GM12891 (cell line): ENCODE data around the gene FLT3.

Source experiments
- PAX5 ChIP-seq: IDR thresholded peaks from 2 replicates; pipeline ENCODE4 v1.6.1; 2011; ENCODE audit warnings: low read length, moderate library complexity, mild to moderate bottlenecking; ENCODE audit not compliant: insufficient read depth, severe bottlenecking
- POLR2A ChIP-seq: IDR thresholded peaks from 2 replicates; pipeline ENCODE4 v1.6.1; 2011; ENCODE audit warnings: low read depth, low read length, control low read depth
- POLR2AphosphoS5 ChIP-seq: IDR thresholded peaks from 2 replicates; pipeline ENCODE4 v1.6.1; 2011; ENCODE audit warnings: low read depth, low read length, control low read depth
- POU2F2 ChIP-seq: IDR thresholded peaks from 2 replicates; pipeline ENCODE4 v1.6.1; 2011; ENCODE audit warnings: low read depth, mild to moderate bottlenecking, control low read depth, low read length, moderate library complexity
- SPI1 ChIP-seq: IDR thresholded peaks from 2 replicates; pipeline ENCODE4 v1.6.1; 2011; ENCODE audit warnings: low read depth, low read length, control low read depth
- TAF1 ChIP-seq: IDR thresholded peaks from 2 replicates; pipeline ENCODE4 v1.6.1; 2011; ENCODE audit warnings: low read depth, low read length, control low read depth

DNA sequence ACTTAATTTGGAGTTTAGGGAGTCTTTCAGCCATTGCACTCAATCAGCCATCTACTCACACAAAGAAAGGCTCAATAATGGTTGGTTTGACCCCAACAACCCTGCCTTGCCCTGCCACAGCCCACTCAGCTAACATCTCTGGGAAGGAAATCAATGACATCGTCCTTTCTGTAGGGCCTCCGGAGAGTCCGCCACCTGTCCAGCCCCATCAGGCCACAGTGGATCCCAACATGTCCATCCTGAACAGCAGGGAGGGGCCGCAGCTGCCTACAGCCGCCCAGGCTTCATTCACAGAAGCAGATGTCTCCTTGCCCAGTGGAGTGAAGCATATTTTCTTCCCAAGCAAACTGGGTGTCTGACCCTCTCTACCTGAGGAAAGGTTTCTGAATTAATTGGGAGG lies 127.1 kb downstream of the FLT3 start:
- TF ChIP-seq POLR2A (no peak), POLR2AphosphoS5 (no peak), SPI1 (no peak), TAF1 (no peak), PAX5 (no peak), POU2F2 (no peak)
